Fibroblast of lung (primary cell): ENCODE data around the gene THRAP3. TPM values are rescaled to one million over a fixed set of nuclear protein-coding genes. Genes with fewer than 3 reads are reported as not detected.
A peak's percentile ranks its signal among the peaks of the same experiment; 100 is the strongest.

Source experiments
- DNase-seq, 2 donors: peaks; one replicate each; pipeline versions ENCODE4 v3.0.0 to v3.0.0-alpha.2; 2010; ENCODE audit warnings: low read depth in 2 of 2
- H2AFZ ChIP-seq: 2 replicates; pipeline ENCODE4 v1.5.1; 2012; ENCODE audit warnings: low read length, control low read depth, inconsistent platforms
- H3K27ac ChIP-seq: 2 replicates; pipeline ENCODE4 v1.5.1; 2011; ENCODE audit warnings: low read length, control low read depth; ENCODE audit not compliant: insufficient read depth
- H3K27me3 ChIP-seq: 2 replicates; pipeline ENCODE4 v1.5.1; 2011; ENCODE audit warnings: mild to moderate bottlenecking, low read length; ENCODE audit not compliant: control insufficient read depth, insufficient read depth
- H3K36me3 ChIP-seq: 2 replicates; pipeline ENCODE4 v1.5.1; 2011; ENCODE audit warnings: low read length; ENCODE audit not compliant: control insufficient read depth, insufficient read depth
- H3K4me1 ChIP-seq: 2 replicates; pipeline ENCODE4 v1.5.1; 2011; ENCODE audit warnings: low read length; ENCODE audit not compliant: control insufficient read depth, insufficient read depth; ENCODE audit errors: extremely low read depth
- H3K4me2 ChIP-seq: 2 replicates; pipeline ENCODE4 v1.5.1; 2011; ENCODE audit warnings: low read length, control low read depth; ENCODE audit not compliant: insufficient read depth; ENCODE audit errors: extremely low read depth
- H3K4me3 ChIP-seq, 4 experiments: fragments of 200-600 bp in 1 of 4; sonication (generic) in 1 of 4; replicated peaks in 1 of 4; 2 replicates each; pipeline ENCODE4 v1.5.1; 2011 to 2016; ENCODE audit warnings: low read length in 4 of 4, low read depth in 3 of 4, mild to moderate bottlenecking in 3 of 4, control low read depth in 2 of 4, inconsistent platforms in 1 of 4, mixed read lengths in 1 of 4; ENCODE audit not compliant: insufficient read depth in 1 of 4; ENCODE audit errors: control extremely low read depth in 1 of 4
- H3K79me2 ChIP-seq: 2 replicates; pipeline ENCODE4 v1.5.1; 2012; ENCODE audit warnings: mild to moderate bottlenecking, low read length, inconsistent platforms; ENCODE audit not compliant: control insufficient read depth, insufficient read depth
- H3K9ac ChIP-seq: 2 replicates; pipeline ENCODE4 v1.5.1; 2011; ENCODE audit warnings: mild to moderate bottlenecking, low read length, control low read depth; ENCODE audit not compliant: insufficient read depth
- H3K9me3 ChIP-seq: 2 replicates; pipeline ENCODE4 v1.5.1; 2012; ENCODE audit warnings: low read depth, low read length; ENCODE audit not compliant: control insufficient read depth, insufficient read depth
- H4K20me1 ChIP-seq: 2 replicates; pipeline ENCODE4 v1.5.1; 2011; ENCODE audit warnings: low read length; ENCODE audit not compliant: control insufficient read depth, insufficient read depth; ENCODE audit errors: extremely low read depth
- CTCF ChIP-seq, 2 donors: IDR thresholded peaks in 1 of 2; conservative IDR thresholded peaks in 1 of 2; 1 replicate in 1 of 2; 2 replicates in 1 of 2; pipeline ENCODE4 v1.5.1; 2011 to 2012; ENCODE audit warnings: low read length in 2 of 2, control low read depth in 1 of 2, inconsistent platforms in 1 of 2, low read depth in 1 of 2, mild to moderate bottlenecking in 1 of 2
- EZH2 ChIP-seq: IDR thresholded peaks from 2 replicates; pipeline ENCODE4 v1.5.1; 2012; ENCODE audit warnings: low read length, control low read depth, mild to moderate bottlenecking; ENCODE audit errors: missing control alignments
- polyA plus RNA-seq, 2 donors: library from polyadenylated mRNA; depleted of rRNA in 1 of 2; stranded (reverse) in 1 of 2; unstranded in 1 of 2; fragments of >200 nt; gene quantifications; 2 replicates each; pipeline ENCODE4 v1.2.1, GENCODE V29; 2011 to 2012; ENCODE audit warnings: missing spikeins in 1 of 2
- total RNA-seq: library from RNA; depleted of rRNA; stranded (reverse); fragments of >200 nt; gene quantifications from 2 replicates; pipeline ENCODE4 v1.2.1, GENCODE V29; 2014

THRAP3 gene
- total and polyA plus RNA-seq, 2 donors (not counting 1 experiment from before 2014, with no cell fraction given) = 92.5 to 97.5 TPM

DNA sequence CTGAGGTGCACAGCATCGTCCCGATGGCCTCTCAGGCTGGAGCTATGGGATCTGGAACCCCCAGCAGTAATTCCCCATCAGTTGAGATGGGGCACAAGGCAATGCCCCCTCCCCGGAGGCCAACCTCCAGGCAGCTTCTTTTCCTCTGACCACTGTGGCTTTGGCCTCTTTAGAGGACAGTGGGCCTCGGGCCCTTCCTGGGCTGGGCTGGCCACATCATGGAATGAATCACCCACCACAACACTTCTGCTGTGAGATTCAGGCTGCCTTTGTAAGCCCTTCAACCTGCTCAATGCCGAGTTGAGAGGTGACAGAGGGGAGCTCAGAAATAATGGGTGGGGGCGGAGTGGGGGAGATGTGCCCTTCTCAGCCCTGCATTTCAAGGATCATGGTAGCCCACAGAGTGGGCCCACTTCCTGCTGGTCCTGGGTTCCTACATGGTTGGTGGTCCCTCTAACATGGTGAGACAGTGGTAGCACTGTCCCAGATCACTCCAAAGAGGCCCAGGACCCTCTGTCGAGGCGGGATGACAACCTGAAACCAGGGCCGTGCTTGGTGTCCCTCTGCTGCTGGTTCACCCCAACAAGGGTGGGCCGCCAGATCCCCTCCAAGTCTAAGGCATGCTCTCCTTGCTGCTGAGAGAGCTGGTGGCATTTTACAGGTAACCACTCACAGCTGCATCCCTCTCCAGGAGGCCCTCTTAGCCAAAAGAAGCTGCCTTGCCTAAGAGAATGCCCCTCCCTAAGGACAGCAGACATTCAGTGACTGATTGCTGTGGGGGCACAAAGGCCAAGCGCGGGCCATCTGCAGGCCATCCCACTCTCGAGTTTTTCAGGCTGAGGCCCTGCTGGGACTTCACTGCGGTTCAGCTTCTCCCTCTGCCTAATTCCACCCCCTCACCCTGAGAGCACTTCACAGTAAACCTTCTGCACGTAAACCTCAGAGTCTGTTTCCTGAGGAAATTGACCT lies 129.0 kb downstream of the THRAP3 start:
- peaks cover 27% of the 10 kb centered on the region for H3K36me3 ChIP-seq
- H3K79me2 ChIP-seq = no peaks in the 10 kb centered on the region
- H3K4me1 ChIP-seq = peaks cover 48% of the 10 kb centered on the region
- peak overlapping the region; percentile 32 for H3K4me2 ChIP-seq
- H3K9me3 ChIP-seq = no peaks in the 10 kb centered on the region
- H3K27me3 ChIP-seq = no peaks in the 10 kb centered on the region
- no peak overlapping the region for H3K9ac ChIP-seq
- DNase-seq = peak; percentile 55 to 85
- peak overlapping the region; percentile 98 for H3K27ac ChIP-seq
- TF ChIP-seq EZH2 (no peak), CTCF (conservative IDR thresholded peaks at IDR 0.05 in 1 of 2, IDR thresholded peaks at IDR 0.05 in 1 of 2; ENCODE audit: low read depth in 1 of 2, low read length in 2 of 2) (no peak)
- no peaks in the 10 kb centered on the region for H4K20me1 ChIP-seq
- H3K4me3 ChIP-seq = no peak overlapping the region
- H2AFZ ChIP-seq = no peak overlapping the region

- H2AFZ ChIP-seq = no peak overlapping the region
- H3K36me3 ChIP-seq = peaks cover 28% of the 10 kb centered on the region
- peaks cover 42% of the 10 kb centered on the region for H3K4me1 ChIP-seq
- H3K4me3 ChIP-seq = no peak overlapping the region
- no peaks in the 10 kb centered on the region for H3K27me3 ChIP-seq
- no peak for DNase-seq
- peaks cover 3% of the 10 kb centered on the region for H3K79me2 ChIP-seq
- no peak overlapping the region for H3K27ac ChIP-seq
- no peaks in the 10 kb centered on the region for H3K9me3 ChIP-seq
- no peak overlapping the region for H3K9ac ChIP-seq
- TF ChIP-seq CTCF (conservative IDR thresholded peaks at IDR 0.05 in 1 of 2, IDR thresholded peaks at IDR 0.05 in 1 of 2; ENCODE audit: low read depth in 1 of 2, low read length in 2 of 2) (no peak), EZH2 (no peak)
- H4K20me1 ChIP-seq = no peaks in the 10 kb centered on the region
- H3K4me2 ChIP-seq = no peak overlapping the region
Measured at GRCh38 chr1:36354486-36354885, 130.2 kb downstream of the THRAP3 start.

Other genes starting within 250 kb of the THRAP3 start
- gene TEKT2, start 140.3 kb upstream of the THRAP3 start, total RNA-seq = 0.26 and 0.50 TPM in 2 replicates
- 0.06 and 0.09 TPM in 2 replicates for gene TEKT2, start 140.3 kb upstream of the THRAP3 start, polyA plus RNA-seq
- gene ADPRS, start 135.6 kb upstream of the THRAP3 start, total RNA-seq = 25.9 and 30.9 TPM in 2 replicates
- 25.3 and 33.9 TPM in 2 replicates for gene ADPRS, start 135.6 kb upstream of the THRAP3 start, polyA plus RNA-seq
- gene COL8A2, start 99.2 kb upstream of the THRAP3 start, total RNA-seq = 18.5 and 31.0 TPM in 2 replicates
- gene COL8A2, start 99.2 kb upstream of the THRAP3 start, polyA plus RNA-seq = 2.9 and 5.2 TPM in 2 replicates
- 70.6 and 88.5 TPM in 2 replicates for gene TRAPPC3, start 75.0 kb upstream of the THRAP3 start, total RNA-seq
- gene TRAPPC3, start 75.0 kb upstream of the THRAP3 start, polyA plus RNA-seq = 102 and 105 TPM in 2 replicates
- 52.6 and 78.4 TPM in 2 replicates for gene MAP7D1, start 68.3 kb upstream of the THRAP3 start, total RNA-seq
- gene MAP7D1, start 68.3 kb upstream of the THRAP3 start, polyA plus RNA-seq = 70.6 and 91.2 TPM in 2 replicates
- 2.8 and 3.3 TPM in 2 replicates for gene SH3D21, start 81.9 kb downstream of the THRAP3 start, total RNA-seq
- gene SH3D21, start 81.9 kb downstream of the THRAP3 start, polyA plus RNA-seq = 1.1 and 1.9 TPM in 2 replicates
- 199 and 248 TPM in 2 replicates for gene EVA1B, start 99.2 kb downstream of the THRAP3 start, total RNA-seq
- 22.7 and 27.1 TPM in 2 replicates for gene EVA1B, start 99.2 kb downstream of the THRAP3 start, polyA plus RNA-seq
- 10.5 and 14.2 TPM in 2 replicates for gene STK40, start 161.5 kb downstream of the THRAP3 start, total RNA-seq
- gene STK40, start 161.5 kb downstream of the THRAP3 start, polyA plus RNA-seq = 15.1 and 15.4 TPM in 2 replicates
- 13.9 and 19.2 TPM in 2 replicates for gene LSM10, start 173.5 kb downstream of the THRAP3 start, total RNA-seq
- gene LSM10, start 173.5 kb downstream of the THRAP3 start, polyA plus RNA-seq = 33.5 and 49.1 TPM in 2 replicates
- 8.7 and 10.7 TPM in 2 replicates for gene OSCP1, start 226.0 kb downstream of the THRAP3 start, total RNA-seq
- 6.1 and 6.5 TPM in 2 replicates for gene OSCP1, start 226.0 kb downstream of the THRAP3 start, polyA plus RNA-seq
- gene MRPS15, start 239.9 kb downstream of the THRAP3 start, total RNA-seq = 75.0 and 75.5 TPM in 2 replicates
- gene MRPS15, start 239.9 kb downstream of the THRAP3 start, polyA plus RNA-seq = 99.1 and 112 TPM in 2 replicates